HepG2 (cell line): ENCODE results near the gene C6orf136. TPM values are rescaled to one million over a fixed set of nuclear protein-coding genes. Genes with fewer than 3 reads are reported as not detected.

Experiments
- ASH2L ChIP-seq: fragments of 300-600, 200-600 bp; sonication (generic); IDR thresholded peaks from 2 replicates; pipeline ENCODE4 v1.7.0; 2017; ENCODE audit warnings: low read depth, mild to moderate bottlenecking, moderate library complexity, mixed read lengths, low read length; ENCODE audit not compliant: insufficient read length
- CENPT ChIP-seq: sonication (generic); formaldehyde crosslinking; IDR thresholded peaks from 2 replicates; pipeline ENCODE4 v1.8.0; 2022; ENCODE audit warnings: low read depth, mild to moderate bottlenecking, moderate library complexity, missing genetic modification reagents
- CREM ChIP-seq, 2 experiments: sonication (generic) in 1 of 2; formaldehyde crosslinking in 1 of 2; IDR thresholded peaks; 2 replicates each; pipeline versions ENCODE4 v1.4.0 to v1.6.1; 2016 to 2020; ENCODE audit warnings: antibody characterized with exemption in 1 of 2, mild to moderate bottlenecking in 1 of 2, missing genetic modification reagents in 1 of 2
- DPF2 ChIP-seq: sonication (generic); formaldehyde crosslinking; IDR thresholded peaks from 2 replicates; pipeline ENCODE4 v1.4.0; 2020; ENCODE audit warnings: mild to moderate bottlenecking, low read depth, missing genetic modification reagents, borderline replicate concordance
- ESRRA ChIP-seq: sonication (generic); formaldehyde crosslinking; IDR thresholded peaks from 2 replicates; pipeline ENCODE4 v1.5.1; 2020; ENCODE audit warnings: mild to moderate bottlenecking, low read depth, missing genetic modification reagents
- IRF2 ChIP-seq: IDR thresholded peaks from 2 replicates; pipeline ENCODE4 v1.6.1; 2018; ENCODE audit warnings: missing genetic modification reagents, missing compliant biosample characterization
- MAF1 ChIP-seq: sonication (generic); formaldehyde crosslinking; IDR thresholded peaks from 2 replicates; pipeline ENCODE4 v1.5.0; 2020; ENCODE audit warnings: missing genetic modification reagents, borderline replicate concordance
- MED8 ChIP-seq: sonication (generic); formaldehyde crosslinking; IDR thresholded peaks from 2 replicates; pipeline ENCODE4 v1.8.1; 2023; ENCODE audit warnings: mild to moderate bottlenecking, missing genetic modification reagents; ENCODE audit not compliant: insufficient replicate concordance
- PAWR ChIP-seq: sonication (generic); formaldehyde crosslinking; IDR thresholded peaks from 2 replicates; pipeline ENCODE4 v1.4.0; 2020; ENCODE audit warnings: missing genetic modification reagents, mild to moderate bottlenecking, borderline replicate concordance
- PHF21A ChIP-seq: sonication (generic); formaldehyde crosslinking; IDR thresholded peaks from 2 replicates; pipeline ENCODE4 v1.5.0; 2020; ENCODE audit warnings: mild to moderate bottlenecking, missing genetic modification reagents
- PLRG1 ChIP-seq: fragments of 450-650 bp; conservative IDR thresholded peaks from 2 replicates; pipeline ENCODE4 v1.6.1; 2016
- RBM22 ChIP-seq: fragments of 200-400 bp; formaldehyde crosslinking; optimal IDR thresholded peaks from 2 replicates; pipeline ENCODE3; 2017; ENCODE audit warnings: mild to moderate bottlenecking, low read length, moderate library complexity
- SP4 ChIP-seq: sonication (generic); formaldehyde crosslinking; IDR thresholded peaks from 2 replicates; pipeline ENCODE4 v1.8.1; 2023; ENCODE audit warnings: mild to moderate bottlenecking, missing genetic modification reagents
- SRSF1 ChIP-seq: fragments of 200-400 bp; formaldehyde crosslinking; optimal IDR thresholded peaks from 2 replicates; pipeline ENCODE3; 2017; ENCODE audit warnings: mild to moderate bottlenecking, low read depth, low read length, moderate library complexity
- SYNCRIP ChIP-seq: fragments of 200-400 bp; formaldehyde crosslinking; IDR thresholded peaks from 2 replicates; pipeline ENCODE4 v1.6.1; 2018; ENCODE audit warnings: mild to moderate bottlenecking, low read depth, low read length; ENCODE audit not compliant: insufficient read depth
- ZC3H13 ChIP-seq: sonication (generic); formaldehyde crosslinking; IDR thresholded peaks from 2 replicates; pipeline ENCODE4 v1.8.1; 2023; ENCODE audit warnings: mild to moderate bottlenecking, missing genetic modification reagents, moderate library complexity
- ZNF235 ChIP-seq: sonication (generic); formaldehyde crosslinking; IDR thresholded peaks from 2 replicates; pipeline ENCODE4 v1.8.1; 2023; ENCODE audit warnings: mild to moderate bottlenecking, missing genetic modification reagents, borderline replicate concordance
- ZNF34 ChIP-seq: sonication (generic); formaldehyde crosslinking; IDR thresholded peaks from 2 replicates; pipeline ENCODE4 v1.4.0; 2020; ENCODE audit warnings: mild to moderate bottlenecking, missing genetic modification reagents, borderline replicate concordance
- ZNF468 ChIP-seq: sonication (generic); formaldehyde crosslinking; IDR thresholded peaks from 2 replicates; pipeline ENCODE4 v1.8.0; 2022; ENCODE audit warnings: mild to moderate bottlenecking, moderate library complexity, missing genetic modification reagents
- ZNF616 ChIP-seq: sonication (generic); formaldehyde crosslinking; IDR thresholded peaks from 2 replicates; pipeline ENCODE4 v1.5.0; 2020; ENCODE audit warnings: low read depth, mild to moderate bottlenecking, missing genetic modification reagents
- ZNF749 ChIP-seq: sonication (generic); formaldehyde crosslinking; IDR thresholded peaks from 2 replicates; pipeline ENCODE4 v1.8.0; 2022; ENCODE audit warnings: mild to moderate bottlenecking, missing genetic modification reagents, moderate library complexity, borderline replicate concordance
- polyA plus RNA-seq, 8 experiments: library from polyadenylated mRNA; depleted of rRNA in 3 of 8; stranded (reverse) in 7 of 8; unstranded in 1 of 8; fragments of >200 nt; fragmentation: Illumina TruSeq in 4 of 8; extraction: Trizol in 4 of 8; gene quantifications; 2 replicates each; pipeline versions ENCODE4 v1.2.1 to v1.2.3, GENCODE V29; 2011 to 2016; ENCODE audit warnings: low read depth in 4 of 8, missing spikeins in 1 of 8, mixed read lengths in 1 of 8; ENCODE audit not compliant: insufficient read depth in 1 of 8
- total RNA-seq, 5 experiments: library from RNA; depleted of rRNA; stranded (reverse); fragments of >200 nt; fragmentation: Illumina TruSeq; extraction: Trizol; gene quantifications; 2 replicates each; pipeline ENCODE4 v1.2.3, GENCODE V29; 2016; ENCODE audit warnings: low read depth in 1 of 5
- TF ChIP-seq, protein P1 (sequence below): sonication (generic); formaldehyde crosslinking; IDR thresholded peaks from 2 replicates; pipeline ENCODE4 v1.9.0; 2021; ENCODE audit warnings: missing genetic modification reagents, borderline replicate concordance
- TF ChIP-seq, protein P2 (sequence below): sonication (generic); formaldehyde crosslinking; IDR thresholded peaks from 2 replicates; pipeline ENCODE4 v1.4.0; 2020; ENCODE audit warnings: missing genetic modification reagents
- TF ChIP-seq, protein P3 (sequence below): sonication (generic); formaldehyde crosslinking; IDR thresholded peaks from 2 replicates; pipeline ENCODE4; 2020; ENCODE audit warnings: missing genetic modification reagents, mild to moderate bottlenecking, borderline replicate concordance

Gene C6orf136
- total and polyA plus RNA-seq, 2 of the 13 experiments (the other 11 are each of a cell fraction or from before 2014, with no cell fraction given): 12.0 to 26.2 TPM

DNA sequence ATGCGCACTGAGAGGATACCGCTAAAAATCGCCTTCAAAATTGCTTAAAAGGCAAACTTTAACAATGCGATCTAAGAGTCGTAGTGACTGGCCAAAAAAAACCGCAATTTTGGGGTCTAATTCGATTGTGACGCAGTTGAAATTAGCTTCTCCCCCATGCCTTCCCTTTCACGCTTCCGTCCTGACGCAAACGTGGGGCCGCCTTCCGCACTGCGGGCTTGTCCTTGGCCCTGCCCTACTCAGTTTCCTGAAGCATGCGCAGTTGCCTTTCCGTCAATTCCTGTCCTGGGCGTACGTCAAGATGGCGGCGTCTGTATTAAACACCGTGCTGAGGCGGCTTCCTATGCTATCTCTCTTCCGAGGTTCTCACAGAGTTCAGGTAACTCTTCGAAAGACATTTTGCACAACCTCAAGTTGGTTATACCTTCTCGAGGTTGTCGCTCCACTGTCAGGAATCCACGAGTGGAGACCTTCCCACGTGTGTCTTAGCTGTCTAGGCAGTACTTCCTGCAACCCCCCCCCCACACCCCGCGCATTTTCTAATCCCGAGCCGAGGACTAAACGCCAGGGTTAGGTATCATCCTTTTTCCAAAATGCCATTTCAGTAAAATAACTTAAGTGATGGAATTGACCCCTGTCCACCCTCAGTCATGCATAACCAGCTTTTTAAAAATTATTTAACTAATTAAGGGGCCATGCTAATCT, 29.2 kb upstream of the C6orf136 start, which contains the start of gene MRPS18B (continued):
- TF ChIP-seq, protein P1, sequence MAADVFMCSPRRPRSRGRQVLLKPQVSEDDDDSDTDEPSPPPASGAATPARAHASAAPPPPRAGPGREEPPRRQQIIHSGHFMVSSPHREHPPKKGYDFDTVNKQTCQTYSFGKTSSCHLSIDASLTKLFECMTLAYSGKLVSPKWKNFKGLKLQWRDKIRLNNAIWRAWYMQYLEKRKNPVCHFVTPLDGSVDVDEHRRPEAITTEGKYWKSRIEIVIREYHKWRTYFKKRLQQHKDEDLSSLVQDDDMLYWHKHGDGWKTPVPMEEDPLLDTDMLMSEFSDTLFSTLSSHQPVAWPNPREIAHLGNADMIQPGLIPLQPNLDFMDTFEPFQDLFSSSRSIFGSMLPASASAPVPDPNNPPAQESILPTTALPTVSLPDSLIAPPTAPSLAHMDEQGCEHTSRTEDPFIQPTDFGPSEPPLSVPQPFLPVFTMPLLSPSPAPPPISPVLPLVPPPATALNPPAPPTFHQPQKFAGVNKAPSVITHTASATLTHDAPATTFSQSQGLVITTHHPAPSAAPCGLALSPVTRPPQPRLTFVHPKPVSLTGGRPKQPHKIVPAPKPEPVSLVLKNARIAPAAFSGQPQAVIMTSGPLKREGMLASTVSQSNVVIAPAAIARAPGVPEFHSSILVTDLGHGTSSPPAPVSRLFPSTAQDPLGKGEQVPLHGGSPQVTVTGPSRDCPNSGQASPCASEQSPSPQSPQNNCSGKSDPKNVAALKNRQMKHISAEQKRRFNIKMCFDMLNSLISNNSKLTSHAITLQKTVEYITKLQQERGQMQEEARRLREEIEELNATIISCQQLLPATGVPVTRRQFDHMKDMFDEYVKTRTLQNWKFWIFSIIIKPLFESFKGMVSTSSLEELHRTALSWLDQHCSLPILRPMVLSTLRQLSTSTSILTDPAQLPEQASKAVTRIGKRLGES (CRISPR knock-in tag): peak; percentile 55; the same call in 1 of the 2 replicates
- TF ChIP-seq RBM22: no peak
- no peak; the same call in 1 of the 2 replicates for TF ChIP-seq ZNF235 (CRISPR knock-in tag)
- peak; percentile 51 for TF ChIP-seq IRF2 (CRISPR knock-in tag)
- TF ChIP-seq CENPT (CRISPR knock-in tag): no peak
- TF ChIP-seq SRSF1: peak; percentile 61
- peak; percentile 86 for TF ChIP-seq CREM (IDR thresholded peaks at IDR 0.05)
- no peak for TF ChIP-seq CREM (CRISPR knock-in tag; IDR thresholded peaks at IDR 0.05)
- TF ChIP-seq, protein P2, sequence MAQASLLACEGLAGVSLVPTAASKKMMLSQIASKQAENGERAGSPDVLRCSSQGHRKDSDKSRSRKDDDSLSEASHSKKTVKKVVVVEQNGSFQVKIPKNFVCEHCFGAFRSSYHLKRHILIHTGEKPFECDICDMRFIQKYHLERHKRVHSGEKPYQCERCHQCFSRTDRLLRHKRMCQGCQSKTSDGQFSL (CRISPR knock-in tag): peak; percentile 99
- TF ChIP-seq MAF1: peak; percentile 52; the same call in 1 of the 2 replicates
- TF ChIP-seq ZNF616 (CRISPR knock-in tag): 0 out of 2 replicates have a peak, but pooled peaks have one; percentile 60
- 0 out of 2 replicates have a peak, but pooled peaks have one; percentile 63 for TF ChIP-seq ZC3H13 (CRISPR knock-in tag)
- TF ChIP-seq DPF2 (CRISPR knock-in tag): no peak
- TF ChIP-seq MED8 (CRISPR knock-in tag): peak; percentile 64
- TF ChIP-seq PAWR: no peak
- no peak for TF ChIP-seq PLRG1
- TF ChIP-seq, protein P3, sequence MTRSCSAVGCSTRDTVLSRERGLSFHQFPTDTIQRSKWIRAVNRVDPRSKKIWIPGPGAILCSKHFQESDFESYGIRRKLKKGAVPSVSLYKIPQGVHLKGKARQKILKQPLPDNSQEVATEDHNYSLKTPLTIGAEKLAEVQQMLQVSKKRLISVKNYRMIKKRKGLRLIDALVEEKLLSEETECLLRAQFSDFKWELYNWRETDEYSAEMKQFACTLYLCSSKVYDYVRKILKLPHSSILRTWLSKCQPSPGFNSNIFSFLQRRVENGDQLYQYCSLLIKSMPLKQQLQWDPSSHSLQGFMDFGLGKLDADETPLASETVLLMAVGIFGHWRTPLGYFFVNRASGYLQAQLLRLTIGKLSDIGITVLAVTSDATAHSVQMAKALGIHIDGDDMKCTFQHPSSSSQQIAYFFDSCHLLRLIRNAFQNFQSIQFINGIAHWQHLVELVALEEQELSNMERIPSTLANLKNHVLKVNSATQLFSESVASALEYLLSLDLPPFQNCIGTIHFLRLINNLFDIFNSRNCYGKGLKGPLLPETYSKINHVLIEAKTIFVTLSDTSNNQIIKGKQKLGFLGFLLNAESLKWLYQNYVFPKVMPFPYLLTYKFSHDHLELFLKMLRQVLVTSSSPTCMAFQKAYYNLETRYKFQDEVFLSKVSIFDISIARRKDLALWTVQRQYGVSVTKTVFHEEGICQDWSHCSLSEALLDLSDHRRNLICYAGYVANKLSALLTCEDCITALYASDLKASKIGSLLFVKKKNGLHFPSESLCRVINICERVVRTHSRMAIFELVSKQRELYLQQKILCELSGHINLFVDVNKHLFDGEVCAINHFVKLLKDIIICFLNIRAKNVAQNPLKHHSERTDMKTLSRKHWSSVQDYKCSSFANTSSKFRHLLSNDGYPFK (CRISPR knock-in tag): peak; percentile 99
- TF ChIP-seq ZNF749 (CRISPR knock-in tag): no peak
- no peak for TF ChIP-seq PHF21A
- TF ChIP-seq ZNF468 (CRISPR knock-in tag): no peak
- no peak for TF ChIP-seq SYNCRIP
- peak; percentile 77 for TF ChIP-seq SP4 (CRISPR knock-in tag)
- peak; percentile 44 for TF ChIP-seq ESRRA
- TF ChIP-seq ASH2L: peak; percentile 87
- no peak; the same call in 1 of the 2 replicates for TF ChIP-seq ZNF34 (CRISPR knock-in tag)
